HG03520 (cell line): ENCODE measurements around the gene COMMD3.

Source experiments
- ATAC-seq: cut with Tn5 transposase; IDR thresholded peaks from one replicate; pipeline ENCODE4 v1.9.1; 2021; ENCODE audit warnings: mild to moderate bottlenecking, moderate library complexity; ENCODE audit not compliant: unreplicated experiment

The COMMD3 gene

DNA sequence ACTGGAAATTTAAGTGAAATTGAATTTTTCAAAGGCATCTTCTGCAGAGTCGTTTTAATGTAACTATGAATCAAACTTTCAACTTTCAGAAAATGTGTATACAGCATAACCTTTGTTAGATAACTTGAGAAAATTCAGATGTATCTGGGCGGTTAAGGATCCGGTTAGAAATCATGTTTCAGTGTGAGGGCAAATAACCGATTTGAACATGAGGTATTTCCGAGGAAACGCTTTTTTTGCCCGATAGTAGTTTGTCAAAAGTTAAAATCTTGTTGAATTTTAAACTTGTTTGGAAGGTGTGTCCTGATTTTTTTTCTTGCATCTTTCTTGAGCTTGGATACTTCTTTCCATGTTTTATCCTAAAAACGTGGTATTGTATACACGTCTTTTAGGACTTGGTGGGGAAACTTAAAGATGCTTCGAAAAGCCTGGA lies 3.4 kb downstream of the COMMD3 start:
- ATAC-seq, result no peak

DNA sequence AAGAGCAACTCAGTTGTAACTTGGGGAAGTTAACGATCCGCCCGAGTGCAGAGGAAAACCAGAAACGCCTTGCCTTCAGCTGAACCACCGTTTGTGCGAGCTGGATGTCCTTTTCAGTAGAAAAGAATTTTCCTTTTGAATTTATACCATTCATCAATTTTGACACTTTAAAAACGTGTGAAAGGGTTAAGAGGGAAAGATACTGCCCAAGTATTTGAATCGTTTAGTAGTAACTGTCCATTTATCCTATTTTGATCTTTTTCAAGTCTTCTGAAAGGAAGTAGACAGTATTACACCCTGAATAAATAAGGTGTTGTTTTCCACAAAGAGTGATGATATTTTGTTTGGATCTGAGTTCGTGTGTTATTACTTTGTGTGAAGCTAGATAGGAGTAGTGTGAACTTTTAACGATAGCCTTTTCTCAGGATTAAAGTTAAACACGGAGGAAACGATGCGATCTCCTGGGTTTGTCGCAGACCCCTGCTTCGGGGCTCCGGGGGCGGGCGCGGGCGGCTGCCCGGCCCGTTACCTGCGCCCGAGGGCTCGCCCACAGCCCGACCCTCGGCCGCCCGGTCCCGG lies 3.9 kb downstream of the COMMD3 start:
- ATAC-seq, result no peak

GRCh38 chr10:22320591-22321155 lies 4.5 kb downstream of the COMMD3 start, which contains the start of gene BMI1:
Gene BMI1, plus strand, starts transcription at chr10:22321099. Its CDS starts 5,351 bp downstream, at chr10:22326450.
- ATAC-seq, result no peak

GRCh38 chr10:22321156-22321923 lies 5.2 kb downstream of the COMMD3 start:
- no peak for ATAC-seq

DNA sequence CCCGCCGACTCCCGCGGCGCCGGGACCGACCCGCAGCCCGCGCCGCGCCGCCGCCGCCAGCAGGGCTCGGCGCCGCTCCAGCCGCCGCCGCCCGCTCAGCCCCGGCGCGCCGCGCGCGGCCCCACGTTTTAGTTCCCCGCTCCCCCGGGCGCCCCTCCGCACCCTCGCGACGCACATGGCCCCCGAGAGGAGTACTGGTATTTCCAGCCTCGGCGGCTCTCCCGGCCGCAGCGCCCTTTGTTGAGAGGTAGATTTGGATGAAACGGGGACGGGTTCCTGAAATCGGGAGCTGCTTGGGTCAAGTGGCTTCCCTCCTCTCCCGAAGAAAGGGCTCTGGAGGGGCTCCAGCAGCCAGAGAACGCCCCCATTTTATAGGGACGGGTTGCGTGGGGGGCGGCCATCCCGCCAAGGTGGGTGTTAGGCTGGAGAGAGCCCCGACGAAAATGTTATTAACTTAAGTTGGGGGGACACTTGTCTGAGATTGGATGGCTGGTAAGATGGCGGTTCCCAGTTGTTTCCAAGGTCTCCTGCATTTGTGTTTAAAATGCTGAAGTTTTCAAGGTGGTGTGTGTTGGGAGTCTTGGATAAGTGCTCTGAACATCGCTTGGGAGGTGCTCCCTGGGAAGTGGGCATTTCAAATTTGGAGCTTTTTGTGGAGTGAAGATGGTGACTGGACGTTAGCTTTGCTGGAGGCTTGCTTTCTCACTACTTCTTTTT lies 5.9 kb downstream of the COMMD3 start:
- ATAC-seq, result no peak

DNA sequence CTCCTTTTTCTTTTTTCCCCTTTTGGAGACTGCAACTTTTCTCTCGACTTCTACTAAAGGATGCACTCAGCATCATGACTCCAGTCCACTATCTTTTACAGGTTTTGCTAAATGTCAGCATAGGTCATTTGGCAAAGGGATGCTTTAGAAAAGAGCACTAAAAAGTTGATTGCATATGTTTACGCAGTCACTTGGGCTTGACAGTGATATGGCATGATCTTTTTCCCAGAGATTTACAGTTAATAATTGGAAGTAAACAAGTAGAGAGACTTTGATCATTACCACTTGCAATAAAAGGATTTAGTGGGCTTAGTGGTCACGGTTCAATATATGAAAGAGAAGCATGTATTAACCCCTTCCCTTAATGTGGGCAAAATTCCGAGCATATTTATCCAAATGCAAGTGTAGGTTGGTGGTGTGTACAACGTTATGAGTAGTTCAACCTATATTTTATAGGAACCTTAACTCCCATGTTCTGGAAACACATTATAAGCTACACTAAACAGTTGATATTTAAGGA lies 6.5 kb downstream of the COMMD3 start:
- ATAC-seq, result no peak

- ATAC-seq, result no peak
These were observed 7.5 kb downstream of the COMMD3 start for GRCh38 chr10:22323538-22324305.

DNA sequence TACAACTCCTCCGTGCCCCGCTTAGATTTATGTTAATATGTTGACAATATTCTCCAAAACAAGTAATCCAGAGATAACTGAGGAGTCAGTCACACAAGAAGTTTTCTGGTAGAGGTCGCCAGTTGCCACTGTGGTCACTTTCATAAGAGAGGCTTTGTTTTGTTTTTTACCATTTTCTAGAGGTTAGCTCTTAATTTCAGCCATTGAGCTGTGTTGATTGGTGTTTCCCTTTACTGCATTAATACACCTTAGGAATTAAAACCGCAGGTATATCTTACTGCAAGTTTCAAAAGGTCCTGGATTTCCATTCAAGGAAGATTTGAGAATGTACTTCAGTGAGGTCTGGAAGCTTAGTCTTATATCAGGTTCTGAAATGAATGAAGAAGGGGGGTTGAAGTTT lies 8.2 kb downstream of the COMMD3 start:
- no peak for ATAC-seq

GRCh38 chr10:22324893-22325271 lies 8.7 kb downstream of the COMMD3 start:
- ATAC-seq, result no peak

- ATAC-seq, result peak; percentile 52
These were observed 9.3 kb downstream of the COMMD3 start for GRCh38 chr10:22325272-22326144.

DNA sequence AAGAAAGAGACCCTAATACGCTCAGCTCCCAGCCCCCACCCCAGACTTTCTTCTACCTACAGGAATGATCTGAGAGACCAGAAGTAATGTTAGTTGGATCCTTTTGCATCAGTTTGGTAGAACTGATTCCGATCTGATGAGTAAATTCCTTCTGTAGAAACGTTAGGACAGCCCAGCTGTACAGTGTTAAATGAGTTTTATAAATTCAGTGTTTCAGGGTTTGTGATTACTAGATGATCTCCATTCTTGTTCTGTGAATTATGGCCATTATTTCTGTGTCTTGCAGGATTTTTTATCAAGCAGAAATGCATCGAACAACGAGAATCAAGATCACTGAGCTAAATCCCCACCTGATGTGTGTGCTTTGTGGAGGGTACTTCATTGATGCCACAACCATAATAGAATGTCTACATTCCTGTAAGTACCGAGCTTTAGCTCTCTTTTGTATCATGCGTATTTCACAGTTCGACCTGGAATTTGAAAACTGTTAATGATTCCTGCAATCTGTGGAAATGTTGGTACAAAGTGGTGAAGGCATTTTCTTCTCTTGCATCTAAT lies 10.0 kb downstream of the COMMD3 start:
- ATAC-seq, result no peak

- ATAC-seq, result no peak
These were observed 13.0 kb downstream of the COMMD3 start for GRCh38 chr10:22329150-22329549.

DNA sequence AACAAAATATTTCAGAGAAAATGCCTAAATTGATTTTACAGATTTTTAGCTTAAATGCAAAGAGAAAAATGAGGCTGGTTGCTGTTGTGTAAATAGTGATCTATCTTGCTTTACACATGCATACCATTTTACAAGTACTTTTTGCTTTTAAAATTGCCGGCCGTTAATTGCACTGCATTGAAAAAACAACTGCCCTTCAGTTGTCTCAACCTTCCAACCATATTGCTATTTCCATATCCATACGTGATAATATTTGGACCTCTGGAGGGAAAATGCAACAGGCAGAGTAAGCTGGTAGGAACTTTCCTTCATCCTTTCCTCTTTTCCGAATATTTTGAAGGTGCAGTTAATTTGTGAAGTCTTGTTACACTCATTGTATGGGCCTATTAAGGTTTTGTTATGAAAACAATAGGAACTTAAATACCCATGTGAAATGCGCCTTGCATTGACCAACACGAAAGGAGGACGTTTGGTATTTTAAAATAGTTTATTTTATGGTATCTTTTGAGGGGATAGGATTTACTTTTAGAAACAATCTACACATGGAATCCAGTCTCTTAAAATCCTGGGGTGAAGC lies 16.0 kb downstream of the COMMD3 start:
- no peak for ATAC-seq

GRCh38 chr10:22333167-22333974 lies 17.2 kb downstream of the COMMD3 start:
- ATAC-seq, result no peak

DNA sequence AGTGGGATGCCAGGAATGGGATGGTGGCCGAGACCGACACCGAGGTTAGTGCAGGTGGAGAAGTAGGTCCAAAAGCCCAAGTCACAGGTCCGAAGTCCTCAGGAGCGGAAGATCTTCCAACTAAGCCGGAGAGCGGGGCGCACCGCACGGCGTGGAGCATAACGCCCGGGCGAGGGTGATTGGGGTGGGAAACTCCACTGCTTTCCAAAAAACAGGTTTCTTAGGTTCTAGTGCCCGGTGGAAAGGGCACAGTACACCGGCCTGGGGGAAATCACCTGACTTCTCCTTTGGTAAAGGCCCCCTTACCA lies 17.7 kb downstream of the COMMD3 start:
- no peak for ATAC-seq

DNA sequence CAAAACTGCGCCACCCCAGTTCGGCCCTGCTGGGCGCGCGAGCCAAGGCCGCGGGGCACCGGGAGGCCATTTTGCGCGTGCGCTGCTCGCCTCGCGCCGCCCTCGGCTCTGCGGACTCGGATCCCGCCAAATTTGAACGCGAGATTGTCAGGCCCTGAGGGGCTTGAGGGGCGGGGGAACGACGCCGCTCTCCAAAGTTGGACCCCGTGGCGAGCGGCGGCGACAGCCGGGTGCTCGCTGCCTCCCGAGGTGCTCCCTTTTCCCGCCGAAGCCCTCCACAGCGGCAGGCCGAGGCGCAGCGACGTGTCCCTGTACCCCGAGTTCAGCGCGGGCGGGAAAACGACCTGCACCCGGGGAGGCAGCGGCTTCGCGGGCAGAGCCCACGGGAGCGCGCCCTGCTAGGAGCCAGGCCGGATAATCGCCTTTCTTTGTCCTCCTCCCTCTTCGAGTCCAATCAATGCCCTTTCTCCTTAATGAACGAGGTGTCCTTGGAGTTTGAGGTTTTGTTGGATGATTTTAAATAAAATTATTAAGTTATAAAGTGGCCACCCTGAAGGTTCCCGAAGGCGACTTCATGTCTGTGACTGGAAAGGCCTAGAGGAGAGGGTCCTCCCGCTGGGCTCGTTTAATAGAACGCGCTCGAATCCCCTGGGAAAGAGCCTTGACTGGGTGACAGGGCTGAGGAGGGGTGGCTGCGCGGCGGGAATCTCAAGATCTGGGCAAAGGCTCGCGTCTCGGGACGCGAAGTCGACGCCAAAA lies 18.4 kb downstream of the COMMD3 start:
- ATAC-seq, result no peak

GRCh38 chr10:22335173-22335933 lies 19.2 kb downstream of the COMMD3 start:
- peak; percentile 61 for ATAC-seq
